Adrenal gland (tissue), 5 donors: ENCODE data around the gene ABHD16A.

Source experiments
- POLR2A ChIP-seq, 2 donors: fragments of 450-650 bp; IDR thresholded peaks; one replicate each; pipeline ENCODE4 v1.6.1; 2017; ENCODE audit warnings: antibody characterized with exemption in 2 of 2, mild to moderate bottlenecking in 2 of 2, moderate library complexity in 1 of 2
- TF ChIP-seq, protein P1 (sequence below), 6 experiments: fragments of 450-650 bp in 4 of 6; fragments of 200-600 bp in 2 of 6; sonication (generic) in 1 of 6; IDR thresholded peaks; 1 replicate in 5 of 6; 2 replicates in 1 of 6; pipeline versions ENCODE4 v1.5.1 to v1.8.0; 2016 to 2021; ENCODE audit warnings: antibody characterized with exemption in 6 of 6, mild to moderate bottlenecking in 2 of 6, moderate library complexity in 1 of 6
- donor health status: DM: no; HTN: no; CAD: no.

DNA sequence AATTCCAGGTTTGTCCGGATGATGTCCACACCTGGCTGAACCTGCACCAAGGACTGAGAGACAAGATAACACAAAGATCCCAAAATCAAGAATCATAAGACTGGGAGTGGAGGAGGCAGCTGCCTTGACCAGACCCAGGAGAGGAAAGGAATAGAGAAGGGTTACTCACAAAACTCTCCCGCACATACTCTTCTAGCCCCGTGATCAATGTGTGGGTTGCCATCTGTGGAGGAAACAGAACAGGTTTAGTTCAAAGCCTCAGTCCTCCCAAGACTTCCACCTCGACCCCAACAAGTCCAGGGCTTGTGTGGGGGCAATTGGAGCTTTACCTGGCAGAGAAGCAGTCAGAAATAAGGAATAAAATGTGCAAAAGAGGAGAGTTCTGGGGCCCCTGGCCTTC, 61.8 kb downstream of the ABHD16A start:
- TF ChIP-seq, protein P1, sequence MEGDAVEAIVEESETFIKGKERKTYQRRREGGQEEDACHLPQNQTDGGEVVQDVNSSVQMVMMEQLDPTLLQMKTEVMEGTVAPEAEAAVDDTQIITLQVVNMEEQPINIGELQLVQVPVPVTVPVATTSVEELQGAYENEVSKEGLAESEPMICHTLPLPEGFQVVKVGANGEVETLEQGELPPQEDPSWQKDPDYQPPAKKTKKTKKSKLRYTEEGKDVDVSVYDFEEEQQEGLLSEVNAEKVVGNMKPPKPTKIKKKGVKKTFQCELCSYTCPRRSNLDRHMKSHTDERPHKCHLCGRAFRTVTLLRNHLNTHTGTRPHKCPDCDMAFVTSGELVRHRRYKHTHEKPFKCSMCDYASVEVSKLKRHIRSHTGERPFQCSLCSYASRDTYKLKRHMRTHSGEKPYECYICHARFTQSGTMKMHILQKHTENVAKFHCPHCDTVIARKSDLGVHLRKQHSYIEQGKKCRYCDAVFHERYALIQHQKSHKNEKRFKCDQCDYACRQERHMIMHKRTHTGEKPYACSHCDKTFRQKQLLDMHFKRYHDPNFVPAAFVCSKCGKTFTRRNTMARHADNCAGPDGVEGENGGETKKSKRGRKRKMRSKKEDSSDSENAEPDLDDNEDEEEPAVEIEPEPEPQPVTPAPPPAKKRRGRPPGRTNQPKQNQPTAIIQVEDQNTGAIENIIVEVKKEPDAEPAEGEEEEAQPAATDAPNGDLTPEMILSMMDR (IDR thresholded peaks at IDR 0.05): no peak
- TF ChIP-seq POLR2A (IDR thresholded peaks at IDR 0.05): no peak
